MM.1S (cell line): ENCODE results near the gene LRIG3.

Source experiments
- DNase-seq: peaks from one replicate; pipeline ENCODE4 v3.0.0-alpha.2; 2015
- H2AFZ ChIP-seq: fragments of 300-600 bp; sonication (generic); 2 replicates; pipeline ENCODE4 v1.6.0; 2016; ENCODE audit warnings: antibody characterized with exemption, low read length
- H3F3A ChIP-seq: fragments of 300-600 bp; sonication (generic); 2 replicates; pipeline ENCODE4 v1.6.1; 2016; ENCODE audit warnings: mild to moderate bottlenecking, antibody characterized with exemption, low read length, moderate library complexity, mixed read lengths; ENCODE audit not compliant: insufficient read depth
- H3K27ac ChIP-seq: fragments of 300-600 bp; sonication (generic); 2 replicates; pipeline ENCODE4 v1.5.1; 2016; ENCODE audit warnings: mild to moderate bottlenecking, low read length
- H3K27me3 ChIP-seq: fragments of 300-600 bp; sonication (generic); replicated peaks from 2 replicates; pipeline ENCODE4 v1.6.0; 2016; ENCODE audit warnings: low read length; ENCODE audit not compliant: insufficient read depth
- H3K36me3 ChIP-seq: fragments of 300-600 bp; sonication (generic); replicated peaks from 2 replicates; pipeline ENCODE4 v1.6.1; 2016; ENCODE audit warnings: mild to moderate bottlenecking, low read length, mixed read lengths; ENCODE audit not compliant: insufficient read depth
- H3K4me1 ChIP-seq: fragments of 300-600 bp; sonication (generic); 2 replicates; pipeline ENCODE4 v1.6.1; 2016; ENCODE audit warnings: low read length, mixed read lengths
- H3K4me2 ChIP-seq: fragments of 300-600 bp; sonication (generic); 2 replicates; pipeline ENCODE4 v1.6.0; 2016; ENCODE audit warnings: low read depth, low read length
- H3K4me3 ChIP-seq: fragments of 300-600 bp; sonication (generic); 2 replicates; pipeline ENCODE4 v1.5.1; 2016; ENCODE audit warnings: low read length, mixed read lengths
- H3K79me2 ChIP-seq: fragments of 300-600 bp; sonication (generic); 2 replicates; pipeline ENCODE4 v1.6.1; 2016; ENCODE audit warnings: mixed run types, low read length, mixed read lengths
- H3K9ac ChIP-seq: fragments of 300-600 bp; sonication (generic); 2 replicates; pipeline ENCODE4 v1.6.1; 2016; ENCODE audit warnings: low read length, mixed read lengths
- H3K9me2 ChIP-seq: fragments of 300-600 bp; sonication (generic); replicated peaks from 2 replicates; pipeline ENCODE4 v1.6.1; 2016; ENCODE audit warnings: mild to moderate bottlenecking, low read length, mixed read lengths; ENCODE audit not compliant: insufficient read depth
- H3K9me3 ChIP-seq: fragments of 300-600 bp; sonication (generic); replicated peaks from 2 replicates; pipeline ENCODE4 v1.6.1; 2016; ENCODE audit warnings: mild to moderate bottlenecking, low read length, mixed read lengths; ENCODE audit not compliant: insufficient read depth
- H4K20me1 ChIP-seq: fragments of 300-600 bp; sonication (generic); 2 replicates; pipeline ENCODE4 v1.6.1; 2016; ENCODE audit warnings: mild to moderate bottlenecking, low read length, moderate library complexity, mixed read lengths; ENCODE audit not compliant: insufficient read depth
- CTCF ChIP-seq: fragments of 300-600 bp; sonication (generic); IDR thresholded peaks from 2 replicates; pipeline ENCODE4 v1.5.1; 2016; ENCODE audit warnings: antibody characterized with exemption, low read length, mixed read lengths
- EZH2 ChIP-seq: fragments of 300-600 bp; sonication (generic); optimal IDR thresholded peaks from 2 replicates; pipeline ENCODE3; 2017; ENCODE audit warnings: low read depth, mild to moderate bottlenecking, antibody characterized with exemption, low read length, mixed read lengths
- EZH2phosphoT487 ChIP-seq: fragments of 300-600 bp; sonication (generic); IDR thresholded peaks from 2 replicates; pipeline ENCODE4 v1.6.1; 2018; ENCODE audit warnings: antibody characterized with exemption, low read length

Gene LRIG3

DNA sequence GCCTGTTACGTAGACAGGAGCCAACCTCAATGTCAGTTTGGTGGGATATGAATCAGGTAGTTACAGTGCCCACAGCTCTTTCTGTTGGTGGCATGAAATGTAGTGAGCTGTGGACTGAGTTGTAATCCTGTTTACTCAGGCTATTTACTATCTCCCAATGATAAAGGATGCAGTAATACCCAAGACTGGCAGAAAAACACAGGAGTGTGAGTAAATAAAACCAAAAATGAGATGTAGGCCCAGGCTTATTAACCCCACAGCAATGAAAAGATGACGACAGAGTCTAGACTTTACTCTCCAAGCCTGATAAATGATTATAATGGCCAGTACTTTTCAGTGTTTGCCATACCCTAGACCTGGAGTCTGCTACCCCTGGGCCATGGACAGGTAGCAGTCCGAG, 22.8 kb upstream of the LRIG3 start:
- Histone ChIP-seq H3K4me1 (no peaks in the 10 kb centered on the region), H4K20me1 (no peaks in the 10 kb centered on the region), H3K9me2 (no peaks in the 10 kb centered on the region), H3K9ac (no peak overlapping the region), H3K4me3 (no peak overlapping the region), H2AFZ (no peak overlapping the region), H3K27ac (no peak overlapping the region), H3F3A (no peaks in the 10 kb centered on the region), H3K4me2 (no peak overlapping the region), H3K27me3 (no peaks in the 10 kb centered on the region), H3K79me2 (no peaks in the 10 kb centered on the region), H3K36me3 (no peaks in the 10 kb centered on the region), H3K9me3 (no peaks in the 10 kb centered on the region)
- DNase-seq: no peak
- TF ChIP-seq EZH2phosphoT487: no peak
- no peak for TF ChIP-seq EZH2
- TF ChIP-seq CTCF: no peak

- TF ChIP-seq EZH2phosphoT487 (no peak), EZH2 (no peak), CTCF (no peak)
- no peak overlapping the region for H3K27ac ChIP-seq
- no peaks in the 10 kb centered on the region for H3K9me3 ChIP-seq
- no peaks in the 10 kb centered on the region for H3K9me2 ChIP-seq
- H3K27me3 ChIP-seq: no peaks in the 10 kb centered on the region
- DNase-seq: no peak
- no peak overlapping the region for H3K9ac ChIP-seq
- H3K79me2 ChIP-seq: no peaks in the 10 kb centered on the region
- no peaks in the 10 kb centered on the region for H3K36me3 ChIP-seq
- H3K4me2 ChIP-seq: no peak overlapping the region
- no peaks in the 10 kb centered on the region for H4K20me1 ChIP-seq
- no peaks in the 10 kb centered on the region for H3K4me1 ChIP-seq
- no peak overlapping the region for H3K4me3 ChIP-seq
- no peaks in the 10 kb centered on the region for H3F3A ChIP-seq
- no peak overlapping the region for H2AFZ ChIP-seq
Observed at GRCh38 chr12:58942345-58942744, 22.0 kb upstream of the LRIG3 start.

DNA sequence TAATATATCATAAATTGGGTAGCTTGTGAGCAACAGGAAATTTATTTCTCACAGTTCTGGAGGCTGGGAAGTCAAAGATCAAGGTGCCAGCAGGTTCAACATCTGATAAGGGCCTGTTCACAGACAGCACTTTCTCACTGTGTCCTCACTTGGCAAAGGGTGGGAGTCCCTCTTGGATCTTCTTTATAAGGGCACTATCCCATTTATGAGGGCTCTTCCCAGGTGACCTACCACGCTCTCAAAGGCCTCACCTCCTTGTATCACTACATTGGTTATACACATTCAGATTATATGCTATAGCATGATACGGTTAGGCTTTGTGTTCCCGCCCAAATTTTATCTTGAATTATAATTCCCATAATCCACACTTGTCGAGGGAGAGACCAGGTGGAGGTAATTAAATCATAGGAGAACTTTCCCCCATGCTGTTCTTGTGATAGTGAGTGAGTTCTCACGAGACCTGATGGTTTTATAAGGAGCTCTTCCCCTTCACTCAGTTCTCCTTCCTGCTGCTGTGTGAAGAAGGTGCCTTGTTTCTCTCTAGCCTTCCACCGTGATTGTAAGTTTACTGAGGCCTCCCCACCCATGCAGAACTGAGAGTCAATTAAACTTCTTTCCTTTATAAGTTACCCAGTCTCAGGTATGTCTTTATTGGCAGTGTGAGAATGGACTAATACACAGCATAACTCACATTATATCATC, 19.2 kb upstream of the LRIG3 start:
- no peak overlapping the region for H3K4me2 ChIP-seq
- no peak for DNase-seq
- no peaks in the 10 kb centered on the region for H3K79me2 ChIP-seq
- H3K4me1 ChIP-seq: no peaks in the 10 kb centered on the region
- no peak overlapping the region for H2AFZ ChIP-seq
- no peak overlapping the region for H3K4me3 ChIP-seq
- H3K36me3 ChIP-seq: no peaks in the 10 kb centered on the region
- no peaks in the 10 kb centered on the region for H3K9me2 ChIP-seq
- H3K27ac ChIP-seq: no peak overlapping the region
- H3K9me3 ChIP-seq: no peaks in the 10 kb centered on the region
- no peak overlapping the region for H3K9ac ChIP-seq
- H3F3A ChIP-seq: no peaks in the 10 kb centered on the region
- TF ChIP-seq EZH2phosphoT487: no peak
- no peaks in the 10 kb centered on the region for H3K27me3 ChIP-seq
- H4K20me1 ChIP-seq: no peaks in the 10 kb centered on the region

DNA sequence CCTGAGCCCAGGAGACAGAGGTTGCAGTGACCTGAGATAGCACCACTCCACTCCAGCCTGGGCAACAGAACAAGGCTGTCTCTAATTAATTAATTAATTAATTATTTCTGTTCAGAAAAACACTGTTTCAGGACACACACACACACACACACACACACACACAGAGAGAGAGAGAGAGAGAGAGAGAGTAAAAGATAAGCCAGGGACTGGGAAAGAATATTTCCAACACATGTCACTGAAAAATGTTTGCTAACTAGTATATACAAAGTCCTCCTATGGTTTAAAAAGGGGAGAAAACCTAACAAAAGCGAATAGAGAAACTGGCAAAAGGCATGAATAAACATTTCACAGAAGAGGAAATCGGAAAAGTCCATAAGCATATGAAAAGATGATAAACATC, 18.1 kb upstream of the LRIG3 start:
- H3K4me3 ChIP-seq: no peak overlapping the region
- DNase-seq: no peak
- H3K27me3 ChIP-seq: no peaks in the 10 kb centered on the region
- TF ChIP-seq EZH2phosphoT487 (no peak), CTCF (no peak), EZH2 (no peak)
- no peaks in the 10 kb centered on the region for H3K9me2 ChIP-seq
- H3K36me3 ChIP-seq: no peaks in the 10 kb centered on the region
- no peaks in the 10 kb centered on the region for H3K79me2 ChIP-seq
- H3K4me2 ChIP-seq: no peak overlapping the region
- H4K20me1 ChIP-seq: no peaks in the 10 kb centered on the region
- H3K4me1 ChIP-seq: no peaks in the 10 kb centered on the region
- no peaks in the 10 kb centered on the region for H3K9me3 ChIP-seq
- no peak overlapping the region for H3K27ac ChIP-seq
- H3F3A ChIP-seq: no peaks in the 10 kb centered on the region
- no peak overlapping the region for H2AFZ ChIP-seq
- H3K9ac ChIP-seq: no peak overlapping the region
